ENCODE results near the gene GPR108.

- TF ChIP-seq CTCF (IDR thresholded peaks at IDR 0.05 in 4 of 5, conservative IDR thresholded peaks at IDR 0.05 in 1 of 5) (no peak), POLR2A (IDR thresholded peaks at IDR 0.05) (no peak)
These were observed 30.9 kb upstream of the GPR108 start for GRCh38 chr19:6768236-6768785.

Data from gastrocnemius medialis (tissue), 4 donors.